Neural progenitor cell (in vitro differentiated cells): ENCODE data around the gene VILL. TPM values are rescaled to one million over a fixed set of nuclear protein-coding genes. Genes with fewer than 3 reads are reported as not detected.

Experiments used
- DNase-seq: peaks from one replicate; pipeline ENCODE4 v3.0.0-alpha.2; 2016; ENCODE audit warnings: low spot score
- H2AFZ ChIP-seq: fragments of 200-600 bp; sonication (generic); replicated peaks from 2 replicates; pipeline ENCODE4 v1.6.1; 2016; ENCODE audit warnings: antibody characterized with exemption
- H3F3A ChIP-seq: fragments of 200-600 bp; sonication (generic); 2 replicates; pipeline ENCODE4 v1.6.1; 2016; ENCODE audit warnings: antibody characterized with exemption, low read depth
- H3K27ac ChIP-seq: fragments of 200-600 bp; sonication (generic); 2 replicates; pipeline ENCODE4 v1.5.1; 2016; ENCODE audit warnings: mild to moderate bottlenecking
- H3K27me3 ChIP-seq: fragments of 200-600 bp; sonication (generic); 2 replicates; pipeline ENCODE4 v1.6.1; 2016; ENCODE audit warnings: mild to moderate bottlenecking, moderate library complexity
- H3K36me3 ChIP-seq: fragments of 200-600 bp; sonication (generic); 2 replicates; pipeline ENCODE4 v1.5.1; 2016
- H3K4me1 ChIP-seq: fragments of 200-600 bp; sonication (generic); 2 replicates; pipeline ENCODE4 v1.6.1; 2016; ENCODE audit warnings: mixed run types
- H3K4me2 ChIP-seq: fragments of 200-600 bp; sonication (generic); 2 replicates; pipeline ENCODE4 v1.6.1; 2016
- H3K4me3 ChIP-seq: fragments of 200-600 bp; sonication (generic); 2 replicates; pipeline ENCODE4 v1.5.1; 2016
- H3K79me2 ChIP-seq: fragments of 200-600 bp; sonication (generic); 2 replicates; pipeline ENCODE4 v1.6.1; 2016; ENCODE audit warnings: low read depth
- H3K9ac ChIP-seq: fragments of 200-600 bp; sonication (generic); 2 replicates; pipeline ENCODE4 v1.6.1; 2016
- H3K9me3 ChIP-seq: fragments of 200-600 bp; sonication (generic); 2 replicates; pipeline ENCODE4 v1.5.1; 2016; ENCODE audit warnings: low read depth
- H4K20me1 ChIP-seq: fragments of 200-600 bp; sonication (generic); 2 replicates; pipeline ENCODE4 v1.6.1; 2016; ENCODE audit warnings: low read depth
- H3K27ac Mint-ChIP-seq: 3 replicates; pipeline ENCODE4 v1.8.0; 2021; ENCODE audit warnings: mixed read lengths
- H3K27me3 Mint-ChIP-seq: 2 replicates; pipeline ENCODE4 v1.8.0; 2022; ENCODE audit warnings: low read depth, mild to moderate bottlenecking, inconsistent platforms, moderate library complexity, mixed read lengths; ENCODE audit not compliant: insufficient read depth
- H3K36me3 Mint-ChIP-seq: 3 replicates; pipeline ENCODE4 v1.8.0; 2021; ENCODE audit warnings: mixed read lengths
- H3K4me1 Mint-ChIP-seq: 3 replicates; pipeline ENCODE4 v1.8.0; 2021; ENCODE audit warnings: mixed read lengths
- H3K4me3 Mint-ChIP-seq: 3 replicates; pipeline ENCODE4 v1.8.0; 2021; ENCODE audit warnings: mild to moderate bottlenecking, moderate library complexity, mixed read lengths
- H3K9me3 Mint-ChIP-seq: 3 replicates; pipeline ENCODE4 v1.8.0; 2020; ENCODE audit warnings: mixed read lengths
- EZH2 ChIP-seq: fragments of 200-600 bp; sonication (generic); IDR thresholded peaks from 2 replicates; pipeline ENCODE4 v1.6.1; 2017; ENCODE audit warnings: antibody characterized with exemption, mild to moderate bottlenecking, moderate library complexity
- EZH2phosphoT487 ChIP-seq: fragments of 200-600 bp; sonication (generic); IDR thresholded peaks from 2 replicates; pipeline ENCODE4 v1.6.1; 2017; ENCODE audit warnings: antibody characterized with exemption
- total RNA-seq: library from RNA; depleted of rRNA; stranded (reverse); fragments of >200 nt; gene quantifications from 2 replicates; pipeline ENCODE4 v1.2.3, GENCODE V29; 2015; ENCODE audit warnings: low replicate concordance
- TF ChIP-seq, protein P1 (sequence below): fragments of 200-600 bp; sonication (generic); IDR thresholded peaks from 2 replicates; pipeline ENCODE4 v1.5.1; 2017; ENCODE audit warnings: antibody characterized with exemption, mild to moderate bottlenecking

VILL gene
- total RNA-seq, 1 donor from 2014 or later, result 4.9 TPM

DNA sequence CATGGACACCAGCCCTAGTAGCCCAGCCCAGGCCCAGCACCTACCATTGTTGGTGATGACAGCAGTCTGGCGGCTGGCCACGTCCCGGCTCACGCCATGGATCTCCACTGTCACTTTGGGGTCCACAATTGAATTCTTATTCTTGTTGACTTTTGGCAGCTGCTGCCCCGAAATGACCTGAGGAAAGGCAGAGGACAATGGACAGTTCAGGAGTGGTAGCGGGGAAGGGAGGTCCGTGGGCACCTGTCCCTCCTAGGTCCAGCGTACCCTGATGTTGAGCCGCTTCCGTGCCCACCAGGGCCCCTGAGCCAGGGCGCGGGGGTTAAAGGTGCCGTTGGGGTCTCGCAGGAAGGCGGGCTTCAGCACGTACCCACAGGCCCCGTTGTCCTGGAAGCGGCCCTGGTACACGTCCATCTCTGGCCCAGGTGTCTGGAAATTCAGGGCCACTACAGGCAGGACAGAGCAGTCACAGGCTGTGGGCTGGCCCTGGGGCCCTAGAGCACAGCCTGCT lies 17.7 kb downstream of the VILL start:
- no peak for TF ChIP-seq EZH2phosphoT487
- TF ChIP-seq, protein P1, sequence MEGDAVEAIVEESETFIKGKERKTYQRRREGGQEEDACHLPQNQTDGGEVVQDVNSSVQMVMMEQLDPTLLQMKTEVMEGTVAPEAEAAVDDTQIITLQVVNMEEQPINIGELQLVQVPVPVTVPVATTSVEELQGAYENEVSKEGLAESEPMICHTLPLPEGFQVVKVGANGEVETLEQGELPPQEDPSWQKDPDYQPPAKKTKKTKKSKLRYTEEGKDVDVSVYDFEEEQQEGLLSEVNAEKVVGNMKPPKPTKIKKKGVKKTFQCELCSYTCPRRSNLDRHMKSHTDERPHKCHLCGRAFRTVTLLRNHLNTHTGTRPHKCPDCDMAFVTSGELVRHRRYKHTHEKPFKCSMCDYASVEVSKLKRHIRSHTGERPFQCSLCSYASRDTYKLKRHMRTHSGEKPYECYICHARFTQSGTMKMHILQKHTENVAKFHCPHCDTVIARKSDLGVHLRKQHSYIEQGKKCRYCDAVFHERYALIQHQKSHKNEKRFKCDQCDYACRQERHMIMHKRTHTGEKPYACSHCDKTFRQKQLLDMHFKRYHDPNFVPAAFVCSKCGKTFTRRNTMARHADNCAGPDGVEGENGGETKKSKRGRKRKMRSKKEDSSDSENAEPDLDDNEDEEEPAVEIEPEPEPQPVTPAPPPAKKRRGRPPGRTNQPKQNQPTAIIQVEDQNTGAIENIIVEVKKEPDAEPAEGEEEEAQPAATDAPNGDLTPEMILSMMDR, result no peak
- TF ChIP-seq EZH2, result no peak

DNA sequence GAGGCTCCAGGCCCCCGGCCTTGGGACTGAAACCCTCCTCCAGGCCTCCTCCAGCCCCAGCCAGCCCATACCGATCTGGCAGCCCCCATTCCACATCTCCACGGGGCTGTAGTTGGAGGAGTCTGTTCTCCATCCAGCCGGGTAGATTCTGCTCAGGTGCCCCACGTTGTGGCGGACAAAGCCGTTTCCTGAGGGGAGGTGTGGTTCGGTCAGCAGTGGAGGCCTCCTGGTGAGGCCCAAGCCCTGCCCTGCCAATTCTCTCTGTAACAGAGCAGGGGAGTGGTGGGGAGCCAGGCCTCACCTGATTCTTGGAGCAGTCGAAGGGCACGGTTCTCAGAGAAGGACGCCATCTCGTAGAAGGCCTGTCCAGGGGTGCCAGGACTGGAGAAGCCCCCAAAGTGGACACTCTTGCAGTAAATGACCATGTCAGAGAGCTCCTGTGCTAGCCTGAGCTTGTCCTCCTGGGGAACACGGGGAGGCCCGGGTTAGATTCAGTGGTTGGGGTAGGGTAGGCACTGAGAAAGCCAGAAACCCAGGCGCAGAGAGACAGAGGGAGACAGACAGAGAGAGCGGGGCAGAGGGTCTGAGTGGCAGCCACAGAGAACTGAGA lies 18.5 kb downstream of the VILL start:
- Mint-ChIP-seq H3K4me3 (no peak overlapping the region), H3K36me3 (peaks cover 3% of the 10 kb centered on the region), H3K4me1 (peaks cover 14% of the 10 kb centered on the region), H3K27me3 (peaks cover 8% of the 10 kb centered on the region), H3K9me3 (no peaks in the 10 kb centered on the region), H3K27ac (no peak overlapping the region)
- Histone ChIP-seq H3K36me3 (no peaks in the 10 kb centered on the region), H3K27me3 (no peaks in the 10 kb centered on the region), H2AFZ (no peak overlapping the region), H3F3A (no peaks in the 10 kb centered on the region), H3K4me2 (no peak overlapping the region), H3K9me3 (no peaks in the 10 kb centered on the region), H3K4me3 (no peak overlapping the region), H3K9ac (no peak overlapping the region), H3K4me1 (no peaks in the 10 kb centered on the region), H3K27ac (no peak overlapping the region), H4K20me1 (no peaks in the 10 kb centered on the region), H3K79me2 (no peaks in the 10 kb centered on the region)
- TF ChIP-seq, protein P1, result no peak
- TF ChIP-seq EZH2 (no peak), EZH2phosphoT487 (no peak)
- DNase-seq, result no peak

More for the DNA sequence above, 17.7 kb downstream of the VILL start:
- Histone ChIP-seq H3K27me3 (no peaks in the 10 kb centered on the region), H3K4me3 (no peak overlapping the region), H4K20me1 (no peaks in the 10 kb centered on the region), H3K4me1 (no peaks in the 10 kb centered on the region), H3K79me2 (no peaks in the 10 kb centered on the region), H3K9me3 (no peaks in the 10 kb centered on the region), H2AFZ (no peak overlapping the region), H3K27ac (no peak overlapping the region), H3K9ac (no peak overlapping the region), H3K4me2 (no peak overlapping the region), H3F3A (no peaks in the 10 kb centered on the region), H3K36me3 (no peaks in the 10 kb centered on the region)
- H3K9me3 Mint-ChIP-seq, result no peaks in the 10 kb centered on the region
- H3K27ac Mint-ChIP-seq, result no peak overlapping the region
- H3K4me3 Mint-ChIP-seq, result no peak overlapping the region
- H3K27me3 Mint-ChIP-seq, result peaks cover 8% of the 10 kb centered on the region
- peaks cover 14% of the 10 kb centered on the region for H3K4me1 Mint-ChIP-seq
- peaks cover 3% of the 10 kb centered on the region for H3K36me3 Mint-ChIP-seq
- no peak for DNase-seq

DNA sequence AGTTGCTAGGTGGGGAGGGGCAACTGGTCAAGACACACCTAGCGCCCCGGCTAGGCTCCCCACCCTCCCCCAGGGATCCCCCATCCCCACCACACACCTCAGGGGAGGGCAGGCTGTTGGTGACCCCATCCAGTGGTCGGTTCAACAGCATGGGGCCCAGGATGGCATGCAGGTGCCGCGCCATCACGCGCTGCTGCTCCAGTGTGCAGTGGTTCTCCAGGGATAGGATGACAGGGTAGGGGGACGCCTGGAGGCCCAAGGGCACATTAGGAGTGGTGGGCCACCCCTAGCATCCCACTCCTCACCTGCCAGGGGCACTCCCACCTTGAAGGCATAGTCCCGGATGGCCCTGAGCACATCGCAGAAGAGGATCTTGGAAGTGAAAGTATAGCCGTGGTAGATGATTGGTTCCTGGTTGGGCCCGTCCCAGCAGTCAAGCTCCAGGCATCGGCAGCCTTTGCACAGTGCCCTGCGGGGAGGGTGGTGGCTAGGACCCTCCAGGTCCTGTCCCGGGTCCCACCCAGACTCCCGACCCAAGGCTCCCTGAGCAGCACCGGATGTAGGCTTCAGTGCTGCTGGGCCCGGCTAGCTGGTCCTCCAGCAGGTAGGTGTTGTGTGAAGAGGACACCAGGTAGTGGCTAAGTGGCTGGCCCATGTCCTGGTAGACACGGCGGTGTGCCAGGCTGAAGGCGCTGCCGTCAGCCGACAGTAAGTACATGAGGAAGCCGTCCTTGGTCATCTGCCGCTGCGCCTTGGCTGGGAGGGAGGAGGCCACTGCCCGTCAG lies 19.4 kb downstream of the VILL start:
- Histone ChIP-seq H3K4me2 (no peak overlapping the region), H2AFZ (no peak overlapping the region), H3K9me3 (no peaks in the 10 kb centered on the region), H3K4me3 (no peak overlapping the region), H3K27me3 (no peaks in the 10 kb centered on the region), H3K79me2 (no peaks in the 10 kb centered on the region), H3K27ac (no peak overlapping the region), H3K4me1 (no peaks in the 10 kb centered on the region), H3K9ac (no peak overlapping the region), H4K20me1 (no peaks in the 10 kb centered on the region), H3F3A (no peaks in the 10 kb centered on the region), H3K36me3 (no peaks in the 10 kb centered on the region)
- Mint-ChIP-seq H3K36me3 (peaks cover 12% of the 10 kb centered on the region), H3K4me1 (peaks cover 5% of the 10 kb centered on the region), H3K27me3 (peaks cover 5% of the 10 kb centered on the region), H3K9me3 (no peaks in the 10 kb centered on the region), H3K27ac (no peak overlapping the region), H3K4me3 (no peak overlapping the region)
- DNase-seq, result no peak
- TF ChIP-seq EZH2, result no peak
- no peak for TF ChIP-seq EZH2phosphoT487
